Measurements from ENCODE around the gene AKAP13.
"Not testable (repeated sequence)": the region's sequence is repeated elsewhere in the genome, so short reads cannot be mapped to it uniquely, and the experiment has no call there.

Gene AKAP13

GRCh38 chr15:85779249-85779648 lies 398.8 kb downstream of the AKAP13 start:
- no peak for DNase-seq

GRCh38 chr15:85780225-85780985 lies 400.0 kb downstream of the AKAP13 start:
- no peak for DNase-seq

- DNase-seq, result no peak
Measured at GRCh38 chr15:85781099-85781498, 400.7 kb downstream of the AKAP13 start.

- no peak for DNase-seq
Measured at GRCh38 chr15:85782064-85782463, 401.7 kb downstream of the AKAP13 start.

GRCh38 chr15:85785887-85786780 lies 405.7 kb downstream of the AKAP13 start:
- DNase-seq, result no peak

- no peak for DNase-seq
Measured at GRCh38 chr15:85786781-85787114, 406.3 kb downstream of the AKAP13 start.

GRCh38 chr15:85788771-85789495 lies 408.5 kb downstream of the AKAP13 start:
- no peak for DNase-seq

GRCh38 chr15:85789496-85789875 lies 409.1 kb downstream of the AKAP13 start:
- DNase-seq, result no peak

GRCh38 chr15:85792102-85792731 lies 411.8 kb downstream of the AKAP13 start:
- no peak for DNase-seq

GRCh38 chr15:85792912-85793590 lies 412.6 kb downstream of the AKAP13 start:
- DNase-seq, result no peak

GRCh38 chr15:85793641-85794597 lies 413.5 kb downstream of the AKAP13 start:
- DNase-seq, result peak; percentile 4

- DNase-seq, result peak; percentile 93
Measured at GRCh38 chr15:85794598-85795336, 414.4 kb downstream of the AKAP13 start, which contains the start of gene KLHL25. Gene KLHL25, minus strand, starts transcription at chr15:85794925. Its CDS starts 25,115 bp downstream, at chr15:85769810.

- DNase-seq, result no peak
Measured at GRCh38 chr15:85795337-85796305, 415.2 kb downstream of the AKAP13 start.

GRCh38 chr15:85796371-85796770 lies 416.0 kb downstream of the AKAP13 start:
- DNase-seq, result not testable (repeated sequence)
